HUDEP-2 (cell line): ENCODE measurements around the gene GARIN5A.
A peak's percentile ranks its signal among the peaks of the same experiment; 100 is the strongest.
"Not testable (repeated sequence)": the region's sequence is repeated elsewhere in the genome, so short reads cannot be mapped to it uniquely, and the experiment has no call there.

Source experiments
- DNase-seq, 76 experiments: peaks; one replicate each; lab custom pipeline; 2025; ENCODE audit not compliant: unreplicated experiment in 76 of 76; lab: John Stamatoyannopoulos, UW

GARIN5A gene

DNA sequence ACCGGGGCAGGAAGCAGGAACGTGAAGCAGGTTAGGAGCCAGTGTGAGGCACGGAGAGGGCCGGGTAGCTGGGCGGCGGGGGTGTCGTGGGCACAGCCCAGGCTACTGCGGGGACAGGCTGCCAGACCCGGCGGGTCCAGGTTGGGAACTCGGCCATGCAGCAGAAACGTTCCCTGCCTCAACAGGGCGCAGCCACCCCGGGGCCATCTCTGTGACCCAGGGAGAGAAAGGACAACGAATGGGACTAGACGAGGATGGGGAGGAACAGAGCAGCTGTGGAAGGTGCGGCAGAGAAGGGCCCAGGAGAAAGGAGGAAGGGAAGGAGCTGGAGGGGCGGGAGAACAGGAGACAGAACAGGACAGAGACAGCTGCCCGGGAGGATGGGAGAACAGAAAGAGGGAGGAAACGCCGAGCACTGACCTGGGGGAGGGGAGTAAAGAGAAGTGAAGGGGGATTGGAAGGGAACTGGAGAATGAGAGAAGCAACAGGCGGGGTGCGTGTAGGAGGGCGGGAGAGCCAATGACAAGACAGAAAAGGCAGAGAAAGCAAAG lies 12.9 kb upstream of the GARIN5A start:
- no peak for DNase-seq

DNA sequence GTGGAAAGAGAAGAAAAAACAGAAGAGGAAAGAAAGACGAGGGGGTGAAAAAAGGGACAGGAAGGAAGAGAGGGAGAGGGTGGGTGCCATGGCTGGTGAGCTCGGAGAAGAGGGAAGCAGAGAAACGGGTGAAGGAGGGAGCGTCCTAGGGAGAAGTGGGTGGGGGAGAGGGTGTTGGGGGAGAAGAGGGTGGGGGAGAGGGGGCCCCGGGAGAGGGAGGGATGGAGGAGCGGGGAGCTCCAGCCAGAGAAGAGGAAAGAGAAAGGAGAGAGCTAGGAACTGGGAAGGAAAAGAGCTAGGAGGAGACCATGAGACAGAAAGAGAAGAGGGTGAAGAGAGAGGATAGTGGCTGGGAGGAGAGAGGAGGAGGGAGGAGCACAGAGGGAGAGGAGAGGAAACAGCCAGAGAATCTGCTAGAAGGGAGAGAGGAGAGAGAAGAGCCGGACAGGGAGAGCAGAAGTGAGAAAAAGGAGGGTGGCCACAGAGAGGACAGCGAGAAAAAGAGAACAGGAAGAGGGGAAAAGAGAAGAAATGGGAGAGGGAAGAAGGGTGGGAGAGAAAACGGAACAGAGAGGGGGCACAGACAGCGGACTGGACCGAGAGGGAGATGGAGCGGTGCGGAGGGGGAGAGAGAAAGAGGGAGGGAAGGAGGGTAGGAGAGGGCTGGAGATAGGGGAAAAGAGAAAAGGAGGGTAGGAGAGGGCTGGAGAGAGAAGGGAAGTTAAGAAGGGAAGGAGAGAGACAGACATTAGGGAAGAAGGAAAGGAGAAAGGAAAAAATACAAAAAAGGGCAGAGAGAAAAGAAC lies 11.9 kb upstream of the GARIN5A start:
- DNase-seq: no peak

DNA sequence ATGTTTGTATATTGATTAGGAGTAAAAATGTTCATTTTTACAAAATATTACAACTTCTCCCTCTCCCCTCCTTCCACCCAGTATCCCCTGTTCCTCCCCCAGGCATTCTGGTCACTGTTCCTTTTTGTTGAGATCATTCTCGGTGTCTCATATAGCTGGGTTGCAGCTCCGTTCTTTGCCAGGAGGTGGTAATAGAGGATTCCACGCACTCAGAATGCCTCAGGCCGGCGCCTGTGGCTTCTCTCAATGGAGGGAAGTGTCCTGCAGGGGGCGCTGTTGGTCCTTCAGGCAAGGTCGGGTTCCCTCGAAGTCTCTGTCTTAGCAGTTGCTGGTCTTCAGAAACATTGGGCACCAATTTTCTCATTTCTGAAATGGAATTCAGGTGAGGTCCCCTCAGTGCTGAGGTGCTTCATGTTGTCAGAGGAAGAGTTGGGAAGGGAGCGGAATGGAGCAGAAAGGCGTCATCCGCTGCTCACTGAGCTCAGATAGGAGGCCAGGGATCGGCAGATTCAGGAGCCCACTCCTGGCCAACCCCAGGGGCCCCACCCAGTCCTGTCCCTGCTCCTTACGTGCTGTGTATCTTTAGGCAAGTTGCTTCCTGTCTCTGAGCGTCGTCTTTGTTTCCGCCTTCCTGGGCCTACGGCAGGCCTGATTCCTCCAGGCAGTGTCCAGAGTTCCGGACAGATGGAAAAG lies 10.3 kb upstream of the GARIN5A start:
- DNase-seq: peak in 66 of 76 experiments; percentile 7 to 78 (median 58)

DNA sequence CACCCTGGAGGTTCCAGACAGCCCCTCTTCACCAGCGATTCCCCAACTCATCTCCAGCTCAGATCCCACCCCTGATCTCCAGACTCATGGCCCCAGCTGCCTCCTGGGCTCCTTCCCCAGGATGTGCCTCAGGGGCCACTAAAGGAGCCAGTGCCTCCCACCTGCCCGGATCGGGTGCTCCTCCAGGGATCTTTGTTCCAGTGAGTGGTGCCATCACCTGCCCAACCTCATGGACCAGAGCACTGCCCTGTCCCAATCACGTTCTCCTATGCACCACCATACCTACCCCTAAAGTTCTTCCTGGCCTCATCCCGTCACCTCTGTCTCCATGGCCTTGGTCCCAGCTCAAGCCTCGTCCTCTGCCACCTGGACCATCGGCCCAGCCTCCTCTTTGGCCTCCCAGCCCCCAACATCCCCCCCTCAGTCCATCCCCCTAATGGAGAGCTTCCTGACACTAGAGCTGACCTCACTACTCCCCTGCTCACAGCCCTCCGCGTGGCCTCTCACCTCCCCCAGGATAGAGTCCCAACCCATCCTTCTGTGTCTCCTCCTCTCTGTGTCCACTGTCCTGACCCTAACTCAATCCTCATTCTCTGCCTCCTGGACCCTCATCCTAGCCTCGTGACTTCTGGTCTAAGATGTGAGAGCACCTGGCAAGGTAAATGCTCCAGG lies 8.8 kb upstream of the GARIN5A start:
- DNase-seq: no peak

DNA sequence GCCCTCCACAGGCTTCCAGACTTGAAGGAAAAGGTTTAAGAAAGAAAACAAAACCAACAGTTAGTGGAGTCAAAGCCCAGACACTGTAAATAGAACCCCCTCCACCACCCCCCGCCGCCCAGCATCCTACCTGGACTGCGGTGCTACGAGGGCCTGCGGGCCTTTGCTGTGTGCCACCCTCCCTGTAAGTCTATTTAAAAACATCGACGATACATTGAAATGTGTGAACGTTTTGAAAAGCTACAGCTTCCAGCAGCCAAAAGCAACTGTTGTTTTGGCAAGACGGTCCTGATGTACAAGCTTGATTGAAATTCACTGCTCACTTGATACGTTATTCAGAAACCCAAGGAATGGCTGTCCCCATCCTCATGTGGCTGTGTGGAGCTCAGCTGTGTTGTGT lies 6.3 kb upstream of the GARIN5A start:
- no peak for DNase-seq

DNA sequence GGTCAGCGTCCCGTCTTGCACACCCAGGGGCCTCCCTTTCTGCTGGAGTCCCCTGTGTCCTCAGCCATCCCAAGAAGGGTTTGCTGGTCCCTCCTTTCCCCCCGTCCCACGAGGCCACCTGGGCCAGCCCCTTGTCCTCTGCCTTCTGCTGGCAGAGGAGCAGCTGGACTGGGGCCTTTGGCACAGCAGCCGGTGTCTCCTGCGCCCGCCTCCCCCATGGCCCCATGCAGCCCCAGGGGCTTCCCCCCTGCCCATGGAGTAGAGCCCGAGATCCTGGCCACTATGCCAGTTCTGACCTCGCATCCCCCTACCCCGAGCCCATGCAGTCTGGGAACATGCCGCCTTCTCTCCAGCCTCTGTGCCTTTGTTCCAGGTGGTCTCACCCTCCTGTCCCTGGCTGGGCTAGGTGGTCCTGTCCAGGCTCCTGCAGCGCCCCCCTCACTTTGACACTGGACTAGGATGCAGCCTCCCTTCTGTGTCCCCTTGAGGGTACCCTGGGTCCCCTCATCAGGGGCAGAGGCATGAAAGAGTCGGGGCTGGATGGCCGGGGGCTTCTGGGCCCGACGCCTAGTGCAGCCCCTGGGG lies 5.7 kb upstream of the GARIN5A start:
- no peak for DNase-seq

- no peak for DNase-seq
These were observed 4.9 kb upstream of the GARIN5A start for GRCh38 chr19:50481351-50482149.

DNA sequence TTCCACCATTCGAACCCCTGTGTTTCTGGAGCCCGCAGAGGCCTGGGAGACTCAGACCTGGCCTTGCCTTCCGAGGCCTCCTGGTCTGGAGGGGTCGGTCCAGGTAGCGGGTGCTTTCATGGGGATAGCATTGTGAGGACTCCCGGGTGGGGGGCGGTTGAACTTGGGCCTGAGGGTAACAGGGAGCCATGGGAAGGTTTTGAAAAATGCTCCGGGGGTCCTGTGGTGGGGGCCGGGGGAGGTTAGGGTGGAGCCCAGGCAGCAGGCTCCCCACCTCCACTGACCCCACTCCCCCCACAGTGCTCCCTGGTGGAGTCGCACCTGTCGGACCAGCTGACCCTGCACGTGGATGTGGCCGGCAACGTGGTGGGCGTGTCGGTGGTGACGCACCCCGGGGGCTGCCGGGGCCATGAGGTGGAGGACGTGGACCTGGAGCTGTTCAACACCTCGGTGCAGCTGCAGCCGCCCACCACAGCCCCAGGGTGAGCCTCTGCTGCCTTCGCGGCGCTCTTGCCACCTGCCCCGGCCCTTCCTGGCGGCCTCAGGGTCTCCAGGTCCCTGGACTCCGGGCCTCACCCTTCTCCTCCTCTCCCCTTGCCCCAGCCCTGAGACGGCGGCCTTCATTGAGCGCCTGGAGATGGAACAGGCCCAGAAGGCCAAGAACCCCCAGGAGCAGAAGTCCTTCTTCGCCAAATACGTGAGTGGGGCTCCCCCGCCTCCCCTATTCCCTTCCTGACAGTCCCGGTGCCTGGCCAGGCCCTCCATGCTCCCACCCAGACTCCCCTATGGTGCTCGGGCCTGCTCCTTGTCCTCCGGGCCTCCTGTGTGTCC lies 3.8 kb upstream of the GARIN5A start:
- no peak for DNase-seq

DNA sequence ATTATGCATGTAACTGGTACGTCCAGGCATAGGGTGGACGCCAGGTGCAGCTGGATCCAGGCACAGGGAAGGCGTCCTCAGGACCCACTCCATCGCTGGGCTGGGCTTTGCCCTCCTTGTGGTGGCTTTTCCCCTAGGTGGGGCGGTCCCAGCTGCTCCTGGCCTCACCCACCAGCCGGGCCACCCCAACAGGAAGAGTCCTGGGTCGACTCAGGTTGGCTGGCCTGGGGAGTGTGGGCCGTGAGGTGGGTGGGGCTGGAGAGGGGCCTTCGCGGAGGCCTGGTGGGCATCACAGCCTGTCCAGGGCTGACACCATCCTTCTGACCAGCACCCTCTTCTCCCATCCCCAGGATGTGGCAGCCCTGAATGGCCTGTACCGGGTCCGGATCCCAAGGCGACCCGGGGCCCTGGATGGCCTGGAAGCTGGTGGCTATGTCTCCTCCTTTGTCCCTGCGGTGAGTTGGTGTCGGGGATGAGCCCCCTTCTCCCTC lies 3.2 kb upstream of the GARIN5A start:
- DNase-seq: no peak

- DNase-seq: peak in 52 of 76 experiments; percentile 17 to 86 (median 50)
These were observed 2.5 kb upstream of the GARIN5A start for GRCh38 chr19:50478901-50479715.

DNA sequence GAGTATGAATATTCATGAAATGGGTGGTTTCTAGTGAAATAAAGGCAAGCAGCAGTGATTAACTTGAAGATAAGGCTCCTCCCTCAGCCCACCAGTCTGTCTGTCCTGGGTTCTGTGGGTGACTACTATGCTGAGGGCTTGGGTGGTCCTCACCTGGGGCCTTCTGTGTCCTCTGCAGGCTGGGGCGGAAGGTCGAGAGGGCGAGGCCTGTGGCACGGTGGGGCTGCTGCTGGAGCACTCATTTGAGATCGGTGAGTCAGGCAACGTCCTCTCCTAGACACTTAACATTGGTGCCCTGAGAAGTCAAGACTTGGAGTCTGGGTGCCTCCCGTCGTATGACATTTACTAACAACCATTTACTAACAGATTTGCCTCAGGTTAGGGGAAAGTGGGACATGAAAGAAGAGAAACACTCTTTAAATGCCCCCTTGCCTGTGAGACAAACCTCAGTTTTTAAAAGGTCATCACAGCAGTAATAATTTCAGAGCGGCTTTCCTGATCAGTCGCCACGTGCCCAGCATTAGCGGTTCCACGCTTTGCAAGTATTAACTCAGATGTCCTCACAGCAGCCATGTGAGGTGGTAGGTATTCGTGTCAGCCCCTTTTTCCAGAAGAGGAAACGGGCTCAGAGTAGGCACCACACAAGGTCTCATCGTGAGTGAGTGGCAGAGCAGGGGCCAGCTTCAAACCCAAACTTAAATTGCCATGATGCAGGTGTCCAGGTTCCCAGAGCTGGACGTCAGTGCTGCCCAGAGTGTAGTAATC lies 1.3 kb upstream of the GARIN5A start:
- DNase-seq: no peak

DNA sequence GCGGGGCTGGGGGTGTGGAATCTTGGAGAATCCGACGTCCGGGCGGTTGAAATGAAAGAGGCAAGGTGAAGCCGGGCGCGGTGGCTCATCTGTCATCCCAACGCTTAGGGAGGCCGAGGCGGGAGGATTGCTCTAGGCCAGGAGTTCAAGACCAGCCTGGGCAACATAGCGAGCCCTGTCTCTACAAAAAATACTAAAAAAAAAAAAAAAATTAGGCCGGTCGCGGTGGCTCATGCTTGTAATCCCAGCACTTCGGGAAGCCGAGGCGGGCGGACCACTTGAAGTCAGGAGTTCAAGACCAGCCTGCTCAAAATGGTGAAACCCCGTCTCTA lies 225 bp upstream of the GARIN5A start:
- peak in 3 of 76 experiments; percentile 29 to 41 (median 41) for DNase-seq

- DNase-seq: no peak
These were observed 868 bp downstream of the GARIN5A start for GRCh38 chr19:50475736-50476223.

- DNase-seq: no peak
These were observed 1.5 kb downstream of the GARIN5A start for GRCh38 chr19:50475101-50475568.

GRCh38 chr19:50473336-50473735 lies 3.3 kb downstream of the GARIN5A start:
- not testable (repeated sequence) for DNase-seq

DNA sequence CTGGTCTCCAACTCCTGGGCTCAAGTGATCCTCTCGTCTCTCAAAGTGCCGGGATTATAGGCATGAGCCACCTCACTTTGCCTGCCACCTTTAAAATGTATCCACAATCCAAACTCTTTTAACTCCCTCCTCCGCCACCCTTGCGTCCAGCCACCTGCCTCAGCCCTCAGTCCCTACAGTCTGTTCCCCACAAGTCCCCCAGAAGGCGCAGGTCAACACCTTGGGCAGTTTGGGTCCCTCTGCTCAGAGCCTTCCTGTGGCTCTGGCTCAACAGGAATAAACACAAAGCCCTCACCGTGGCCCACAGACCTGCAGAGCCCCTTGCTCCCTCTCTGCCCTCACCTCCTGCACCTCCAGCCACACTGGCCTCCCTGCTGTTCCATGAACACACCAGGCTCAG lies 7.8 kb downstream of the GARIN5A start:
- peak in 26 of 76 experiments; percentile 9 to 43 (median 22) for DNase-seq

- no peak for DNase-seq
These were observed 9.1 kb downstream of the GARIN5A start for GRCh38 chr19:50467566-50467965.
